ENCODE results near the gene SLC25A39.

The SLC25A39 gene

DNA sequence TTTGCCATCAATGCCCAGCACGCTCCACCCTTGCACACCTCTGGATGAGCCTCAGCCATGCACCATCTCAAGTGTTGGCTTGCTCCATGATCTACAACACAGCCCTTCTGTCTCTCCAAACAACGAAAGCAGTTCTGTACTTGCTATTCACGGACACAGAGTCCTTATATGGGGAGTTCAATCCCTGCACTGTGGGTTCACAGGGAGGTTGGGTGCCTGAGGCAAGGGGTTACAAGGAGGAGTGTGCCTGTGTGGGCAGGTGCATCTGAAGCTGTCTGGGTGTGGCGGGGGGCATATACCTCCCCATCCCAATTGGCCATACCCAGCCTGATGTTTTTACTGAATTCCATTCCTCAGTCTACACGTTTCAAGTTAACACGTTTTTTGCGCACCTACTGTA is 10.6 kb downstream of the SLC25A39 start:
- no peak for DNase-seq (ENCODE audit: low spot score)

DNA sequence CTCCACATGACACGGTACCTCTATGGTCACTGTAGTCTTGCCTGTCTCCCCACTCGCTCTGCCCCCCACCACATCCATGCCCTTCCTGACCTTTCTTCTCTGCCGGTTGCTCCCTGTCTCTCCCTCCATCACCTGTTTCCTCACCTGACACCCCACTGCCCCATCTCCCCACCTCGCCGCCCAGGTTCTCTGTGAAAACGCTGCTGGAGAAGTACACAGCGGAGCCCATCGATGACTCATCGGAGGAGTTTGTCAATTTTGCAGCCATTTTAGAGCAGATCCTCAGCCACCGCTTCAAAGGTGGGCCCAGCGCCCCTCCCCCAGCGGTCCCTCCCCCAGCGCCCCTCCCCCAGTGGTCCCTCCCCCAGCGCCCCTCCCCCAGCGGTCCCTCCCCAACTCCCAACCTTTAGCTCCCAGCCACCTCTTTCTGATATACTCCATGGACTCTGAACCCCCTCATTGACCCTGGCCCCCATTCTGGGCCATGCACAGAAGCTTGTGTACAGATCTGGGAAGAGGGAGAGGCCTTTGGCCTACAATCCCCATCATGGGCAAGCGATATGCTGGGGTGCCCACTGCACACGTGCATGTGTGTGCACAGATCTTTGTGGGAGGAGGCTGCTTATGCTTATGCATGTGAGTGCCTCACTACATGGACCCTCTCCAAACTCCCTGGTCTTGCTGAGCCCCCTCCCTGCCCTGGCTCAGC is 12.1 kb downstream of the SLC25A39 start:
- no peak for DNase-seq (ENCODE audit: low spot score)

DNA sequence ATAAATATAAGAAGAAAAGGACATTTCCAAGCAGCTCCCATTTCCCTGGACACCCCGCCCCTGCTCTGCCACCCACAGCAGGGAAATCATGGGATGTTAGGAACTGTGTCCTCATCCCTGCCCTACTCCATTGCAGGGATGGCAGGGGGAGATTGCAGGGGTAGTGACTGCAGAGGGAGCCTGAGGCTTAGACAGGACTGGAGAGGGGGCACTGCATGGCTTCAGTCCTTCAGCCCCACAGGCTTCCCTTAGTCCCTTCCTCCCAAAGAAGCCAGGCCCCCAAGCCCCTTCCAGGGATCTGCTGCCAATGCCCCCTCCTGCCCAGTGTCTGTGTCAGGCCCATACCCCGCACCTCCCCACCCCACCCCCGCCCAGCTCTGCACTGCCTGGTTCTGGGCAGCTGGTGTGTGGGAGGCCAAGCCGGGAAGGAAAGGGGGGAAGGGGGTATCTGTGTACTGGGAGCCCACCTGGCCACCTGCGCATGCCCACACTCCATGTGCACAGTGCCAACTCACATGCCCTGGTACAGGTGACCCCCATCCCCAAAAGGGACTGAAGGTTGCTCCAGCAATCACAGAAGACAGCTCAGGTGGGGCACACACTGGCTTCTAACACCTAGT is 13.0 kb downstream of the SLC25A39 start:
- no peak for DNase-seq (ENCODE audit: low spot score)

DNA sequence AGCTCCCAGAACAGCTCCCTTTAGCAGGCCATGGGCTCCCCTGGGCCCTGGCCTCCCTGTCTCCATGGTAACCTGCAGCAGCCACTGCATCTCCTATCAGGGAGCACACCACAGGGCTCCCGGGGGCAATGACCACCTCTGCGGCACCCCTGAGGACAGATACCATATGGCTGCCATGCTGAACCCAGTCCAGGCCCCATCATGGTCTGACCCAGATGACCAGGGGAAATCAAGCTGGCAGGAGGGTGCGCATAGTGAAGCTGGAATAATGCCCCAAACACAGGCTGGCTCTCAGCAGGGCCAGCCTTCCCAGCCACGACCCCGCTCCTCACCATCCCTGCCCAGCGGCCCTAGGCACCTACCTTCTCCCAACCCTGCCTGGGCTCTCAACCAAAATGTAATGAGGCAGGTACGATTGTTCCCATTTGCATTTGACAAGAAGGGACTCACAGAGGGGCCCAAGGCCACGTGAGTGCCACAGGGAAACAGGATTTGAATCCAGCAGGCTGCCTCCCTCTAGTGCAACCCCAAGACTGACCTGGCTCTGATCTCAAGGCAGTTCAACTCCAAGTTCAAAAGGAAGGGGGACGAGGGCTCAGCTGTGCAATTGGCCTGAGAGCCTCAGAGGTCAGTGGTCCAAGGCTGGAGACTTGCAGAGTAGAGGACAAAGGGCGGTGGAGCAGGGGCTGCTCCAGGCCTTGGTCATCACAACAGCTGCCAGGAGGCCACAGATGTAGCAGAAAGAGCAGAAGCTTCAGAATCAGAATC is 13.8 kb downstream of the SLC25A39 start:
- no peak for DNase-seq (ENCODE audit: low spot score)

DNA sequence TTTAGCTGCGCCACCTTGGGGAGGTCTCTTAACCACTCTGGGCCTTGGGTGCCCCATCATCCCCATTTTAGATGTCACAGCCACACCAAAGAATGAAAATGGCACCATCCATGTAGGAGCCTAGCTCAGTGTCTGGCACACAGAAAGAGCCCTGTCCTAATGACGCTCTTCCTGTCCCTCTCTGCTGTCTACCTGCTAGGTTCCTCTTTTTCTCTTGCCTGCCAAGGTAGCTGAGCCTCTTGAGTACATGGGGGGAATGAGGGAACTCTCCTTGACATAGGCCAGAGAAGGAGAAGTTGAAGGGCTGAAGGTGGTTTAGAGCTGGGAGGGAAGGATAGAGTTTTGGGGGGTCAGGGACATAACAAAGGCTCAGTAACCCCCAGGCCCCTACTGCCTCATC is 14.4 kb downstream of the SLC25A39 start:
- DNase-seq (ENCODE audit: low spot score) = no peak

DNA sequence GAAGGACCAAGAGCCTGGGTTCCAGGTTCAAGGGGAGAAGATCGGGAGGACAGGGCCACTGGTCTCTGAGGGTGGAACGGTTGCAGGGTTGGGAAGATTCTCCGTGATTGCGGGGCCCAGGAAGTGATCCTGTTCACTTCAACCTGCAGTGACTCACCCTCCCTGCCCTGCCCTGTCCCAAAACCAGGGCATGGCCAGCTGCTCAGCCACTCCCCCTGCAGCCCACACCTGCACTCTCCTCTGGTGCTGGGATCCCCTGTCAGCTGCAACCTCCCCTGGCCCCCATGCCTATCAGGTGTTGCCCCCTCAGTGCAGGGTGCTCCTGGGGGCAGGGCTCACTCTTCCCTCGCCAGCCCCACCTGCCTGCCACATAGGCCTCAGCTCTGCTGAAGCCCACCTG is 15.2 kb downstream of the SLC25A39 start:
- DNase-seq (ENCODE audit: low spot score) = no peak

DNA sequence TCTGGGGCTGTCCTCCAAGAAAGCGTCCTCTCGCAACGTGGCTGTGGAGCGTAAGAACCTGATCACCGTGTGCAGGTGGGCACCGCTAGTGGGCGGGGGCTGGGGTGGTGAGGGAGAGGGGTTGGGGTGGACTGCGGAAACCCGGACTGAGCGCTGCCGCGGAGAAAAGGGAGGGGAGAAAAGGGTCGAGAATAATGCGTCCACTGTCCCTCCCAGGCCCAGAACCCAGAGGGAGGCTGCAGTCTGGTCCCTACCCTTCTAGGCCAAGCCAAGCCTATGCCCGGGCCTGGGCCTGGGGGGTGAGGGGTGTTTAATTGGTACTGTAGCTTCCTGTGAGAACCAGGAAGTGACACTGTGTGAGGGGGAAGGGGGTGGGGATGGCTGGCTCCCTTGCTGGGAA is 15.8 kb downstream of the SLC25A39 start:
- peak; percentile 62 for DNase-seq (ENCODE audit: low spot score)

DNA sequence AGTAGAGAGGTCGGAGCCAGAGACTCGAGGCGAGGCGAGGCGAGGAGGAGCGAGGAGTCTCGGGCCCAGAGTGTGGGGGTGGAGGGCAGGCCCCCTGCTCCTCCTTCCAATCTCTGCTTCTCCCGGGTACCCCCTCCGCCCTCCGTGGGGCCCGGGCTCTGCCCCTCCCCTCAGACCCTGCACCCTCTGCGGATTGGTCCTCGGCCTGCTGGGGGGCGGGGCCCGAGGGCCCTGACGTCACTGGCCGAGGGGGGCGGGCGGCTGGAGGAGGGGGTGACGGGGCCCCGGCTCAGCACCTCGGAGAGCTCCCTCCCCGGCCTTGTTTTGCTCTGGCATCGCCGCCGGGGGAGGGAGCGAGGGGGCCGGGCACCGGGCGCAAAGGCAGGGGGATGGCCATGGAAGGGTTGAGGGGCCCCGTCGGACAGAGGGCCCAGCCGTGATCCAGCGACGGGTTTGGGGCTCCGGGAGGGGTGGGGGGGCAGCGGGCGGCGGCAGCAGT is 16.3 kb downstream of the SLC25A39 start, which contains the start of gene RUNDC3A:
RUNDC3A (plus strand) TSS at position 282 of the 499 bp plus-strand sequence. CDS start 232 bp downstream, outside the sequence.
- DNase-seq (ENCODE audit: low spot score) = peak; percentile 93

DNA sequence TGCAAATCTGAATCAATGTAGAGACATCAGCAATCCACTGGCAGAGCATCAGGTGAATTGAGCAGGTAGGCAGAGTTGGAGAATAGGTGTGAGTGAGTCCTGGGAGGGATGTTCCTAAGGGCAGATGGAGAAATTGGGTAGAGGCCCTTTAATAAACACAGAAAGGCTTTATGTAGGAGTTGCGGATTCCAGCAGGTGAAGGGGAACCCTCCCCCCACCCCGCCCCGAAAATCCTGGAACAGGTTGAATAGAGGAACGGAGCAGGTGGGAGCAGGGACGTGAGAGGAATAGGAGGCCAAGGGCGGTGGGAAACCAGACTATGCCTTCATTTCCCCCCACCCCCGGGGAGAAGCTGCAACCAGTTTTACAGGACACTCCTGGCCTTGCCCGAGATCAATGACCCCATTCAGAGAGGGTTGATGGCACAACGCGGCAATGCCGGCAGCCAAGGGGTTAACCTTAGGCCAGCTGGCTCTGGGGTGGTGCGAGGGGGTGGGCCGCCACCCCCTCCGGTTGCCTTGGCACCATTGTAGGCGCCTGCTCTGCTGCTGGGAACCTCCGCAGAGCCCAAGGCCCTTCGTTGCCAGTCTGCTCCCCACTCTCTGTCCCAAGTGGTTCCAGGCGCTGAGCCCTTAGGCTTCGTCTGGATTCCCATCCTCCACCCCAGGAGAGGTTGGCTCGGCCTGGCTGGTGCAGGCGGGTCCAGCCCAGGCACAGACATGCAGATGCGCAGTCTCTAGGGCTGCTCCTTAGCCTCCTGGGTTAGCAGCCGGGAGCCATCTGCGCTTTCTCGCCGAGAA is 17.0 kb downstream of the SLC25A39 start:
- peak; percentile 87 for DNase-seq (ENCODE audit: low spot score)

DNA sequence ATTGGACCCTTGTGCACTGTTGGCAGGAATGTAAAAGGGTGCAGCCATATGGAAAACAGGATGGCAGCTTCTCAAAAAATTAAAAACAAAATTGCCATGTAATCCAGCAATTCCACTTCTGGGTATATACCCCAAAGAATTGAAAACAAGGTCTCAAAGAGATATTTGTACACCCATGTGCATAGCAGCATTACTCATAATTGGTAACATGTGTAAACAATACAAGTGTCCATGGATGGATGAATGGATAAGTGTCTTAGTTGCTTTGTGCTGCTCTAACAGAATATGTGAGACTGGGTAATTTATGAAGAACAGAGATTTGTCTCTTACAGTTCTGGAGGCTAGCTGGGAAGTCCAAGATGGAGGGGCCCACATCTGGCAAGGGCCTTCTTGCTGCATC is 20.0 kb downstream of the SLC25A39 start:
- no peak for DNase-seq (ENCODE audit: low spot score)

DNA sequence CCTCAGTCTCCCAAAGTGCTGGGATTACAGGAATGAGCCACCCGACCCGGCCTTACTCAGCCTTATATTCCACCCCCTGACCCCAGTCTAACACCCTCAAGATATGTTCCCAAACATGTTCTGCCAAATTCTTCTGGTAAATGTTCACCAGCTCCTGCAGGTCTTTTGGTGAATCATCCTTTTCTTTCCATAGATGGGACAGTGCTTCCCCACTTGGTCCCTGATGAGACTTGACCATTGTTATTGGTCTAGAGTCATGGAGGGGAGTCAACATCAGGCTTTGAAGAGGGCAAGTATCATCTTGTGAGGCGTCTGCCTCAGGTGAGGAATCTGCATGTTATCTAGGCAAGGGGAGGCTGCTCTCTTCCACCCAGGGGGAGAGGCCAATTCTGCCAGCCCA is 26.6 kb downstream of the SLC25A39 start:
- no peak for DNase-seq (ENCODE audit: low spot score)

DNA sequence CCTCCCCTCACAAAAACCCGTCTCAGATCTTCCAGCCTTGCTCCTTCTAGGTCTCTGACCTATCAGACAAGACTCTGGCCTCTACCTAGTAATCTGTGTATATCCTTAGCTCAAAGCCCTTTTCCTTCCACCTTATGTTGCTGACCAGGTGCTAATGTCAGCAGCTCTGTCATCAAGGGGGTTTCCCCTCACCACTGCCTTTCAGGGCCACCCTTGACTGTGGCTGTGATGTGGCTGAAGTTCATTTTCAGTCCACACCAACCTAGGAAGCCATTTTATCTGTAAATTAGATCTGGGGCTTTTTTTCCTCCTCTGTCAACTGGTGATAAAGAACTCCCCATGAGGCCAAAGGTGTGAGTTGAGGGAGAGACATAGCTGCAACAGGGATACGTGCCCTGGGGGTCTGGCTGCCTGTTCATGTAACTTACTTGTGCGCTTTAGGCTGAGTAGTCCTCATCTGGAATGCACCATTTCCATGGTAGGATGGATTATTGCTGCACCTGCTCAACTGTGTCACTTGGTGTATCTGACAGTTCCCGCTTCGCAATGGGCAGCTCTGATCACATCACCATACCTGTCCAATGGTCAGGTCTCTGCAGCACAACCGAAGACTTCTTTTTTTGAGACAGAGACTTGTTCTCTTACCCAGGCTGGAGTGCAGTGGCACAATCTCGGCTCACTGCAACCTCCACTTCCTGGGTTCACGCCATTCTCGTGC is 31.0 kb downstream of the SLC25A39 start:
- DNase-seq (ENCODE audit: low spot score) = no peak

DNA sequence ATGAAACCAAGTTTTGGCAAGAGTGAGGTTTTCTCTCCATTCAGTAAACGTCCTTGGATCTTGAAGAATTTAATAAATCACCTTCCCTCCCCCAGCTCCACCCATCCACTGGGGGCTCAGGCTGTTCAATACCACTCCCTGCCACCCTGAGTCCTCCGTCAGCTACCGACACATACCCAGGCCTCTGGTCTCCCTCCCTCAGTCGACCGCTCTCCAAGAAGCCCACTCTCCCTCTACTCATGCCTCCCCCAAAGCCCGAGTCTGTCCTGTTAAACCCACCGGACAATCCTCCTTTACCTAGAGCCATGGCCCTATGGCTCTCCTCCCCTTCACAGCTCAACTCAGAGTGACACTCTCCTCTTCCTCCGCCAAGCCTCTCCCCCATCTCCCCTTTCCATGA is 37.0 kb downstream of the SLC25A39 start:
- DNase-seq (ENCODE audit: low spot score) = no peak

DNA sequence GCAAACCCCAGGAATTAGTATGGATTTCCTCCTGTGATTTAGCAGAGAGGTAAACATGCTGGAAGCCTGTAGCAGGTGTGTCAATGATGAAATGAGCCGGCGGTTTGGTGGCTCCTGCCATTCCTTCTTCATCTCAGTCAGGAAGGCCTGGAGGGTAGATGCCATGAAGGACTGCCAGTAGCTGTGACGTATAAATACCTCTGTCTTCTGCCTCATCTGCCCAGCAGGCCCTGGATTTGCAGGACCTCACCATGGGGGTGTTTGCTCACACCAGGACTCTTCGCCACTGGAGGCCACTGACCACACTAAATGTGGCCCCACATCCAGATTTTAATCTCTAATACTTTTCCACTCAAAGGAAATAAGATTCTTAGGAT is 40.6 kb downstream of the SLC25A39 start:
- DNase-seq (ENCODE audit: low spot score) = no peak

DNA sequence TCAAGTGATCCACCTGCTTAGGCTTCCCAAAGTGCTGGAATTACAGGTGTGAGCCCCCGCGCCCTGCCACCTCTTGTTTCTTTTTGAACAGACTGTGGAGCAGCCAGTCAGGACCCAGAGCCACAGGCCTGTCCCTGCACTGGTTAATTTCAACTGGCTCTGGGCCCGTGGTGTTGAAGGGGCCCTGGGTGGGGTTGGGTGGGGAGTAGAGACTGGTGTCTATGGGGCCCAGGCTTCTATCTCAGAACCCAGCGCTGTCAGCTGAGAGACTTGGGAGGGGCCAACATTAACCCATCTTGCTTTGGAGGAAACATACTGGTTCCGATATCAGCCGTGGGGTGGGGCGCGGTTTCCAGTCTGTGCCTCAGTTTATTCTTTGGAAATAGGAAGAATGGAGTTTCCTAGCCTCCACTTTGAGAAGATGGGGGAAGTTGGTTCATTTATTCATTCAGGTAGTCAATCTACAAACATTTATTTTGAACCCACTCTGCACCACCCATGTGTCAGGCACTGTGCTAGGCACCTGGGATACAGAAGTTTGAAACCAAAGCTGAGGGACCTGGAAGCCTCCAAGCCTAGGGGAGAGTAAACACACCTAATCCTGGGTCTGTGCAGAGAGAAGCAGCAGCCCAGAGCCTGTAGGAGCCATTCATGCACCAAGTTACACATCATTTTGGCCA is 41.1 kb downstream of the SLC25A39 start:
- no peak for DNase-seq (ENCODE audit: low spot score)

DNA sequence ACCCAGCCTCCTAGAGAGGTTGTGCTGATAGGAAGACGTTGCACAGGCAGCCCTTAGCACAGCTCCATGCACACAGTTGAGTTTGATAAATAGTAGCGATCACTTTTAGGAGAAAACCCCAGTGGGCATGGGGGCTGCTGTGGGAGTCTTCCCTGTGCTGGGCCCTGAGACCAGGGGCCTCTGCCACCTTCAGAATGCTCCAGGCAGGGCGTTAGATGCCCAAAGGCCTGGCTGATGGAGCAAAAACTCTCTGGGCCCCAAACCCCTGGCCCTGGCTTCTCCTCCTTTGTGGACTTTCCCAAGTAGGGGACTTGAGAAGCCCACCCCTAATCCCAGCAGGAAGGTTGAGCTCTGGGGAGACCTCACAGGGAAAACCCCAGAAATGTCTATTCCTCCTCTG is 42.4 kb downstream of the SLC25A39 start:
- DNase-seq (ENCODE audit: low spot score) = no peak

DNA sequence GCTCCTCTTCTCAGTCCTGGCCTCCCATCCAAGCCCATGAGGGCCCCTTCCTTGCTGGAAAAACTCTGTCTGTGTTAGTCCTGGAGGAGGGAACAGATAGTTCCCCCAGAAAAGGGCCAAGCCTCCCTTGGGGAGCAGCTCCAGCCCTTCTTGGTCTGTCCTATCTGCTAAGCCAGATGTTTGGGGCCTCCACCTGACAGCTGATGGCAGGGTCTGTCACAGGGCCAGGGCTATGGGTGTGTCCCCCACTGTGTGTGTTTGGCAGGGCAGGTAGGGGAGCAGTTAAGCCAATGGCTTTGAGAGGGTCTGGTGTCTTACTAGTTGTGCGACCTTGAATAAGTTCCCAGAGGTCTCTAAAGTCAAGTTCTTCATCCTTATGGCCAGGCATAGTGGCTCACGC is 43.1 kb downstream of the SLC25A39 start:
- no peak for DNase-seq (ENCODE audit: low spot score)

DNA sequence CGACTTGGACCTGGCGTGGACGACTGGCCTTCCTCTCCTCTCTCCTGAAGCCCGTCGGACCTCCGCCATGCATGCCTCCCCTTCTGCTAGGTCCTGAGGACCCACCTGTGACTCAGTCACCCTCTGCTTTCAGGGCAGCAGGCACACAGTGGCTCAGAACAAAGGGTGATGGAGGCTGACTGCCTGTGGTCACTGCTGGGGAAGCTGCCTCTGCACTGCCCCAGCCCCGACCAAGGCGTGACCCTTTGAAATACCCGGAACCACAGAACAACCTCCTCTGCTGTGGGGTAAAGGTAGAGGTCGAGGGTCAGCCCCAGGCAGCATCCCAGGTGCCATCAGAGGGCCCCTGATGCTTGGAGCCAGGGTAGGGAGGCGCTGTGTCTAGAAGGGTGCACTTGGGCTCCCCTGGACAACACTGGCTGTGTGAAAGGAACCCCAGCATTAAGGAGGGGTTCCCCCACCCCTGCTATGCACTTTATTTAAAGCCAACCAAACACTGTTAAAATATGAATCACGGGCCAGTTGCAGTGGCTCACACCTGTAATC is 44.2 kb downstream of the SLC25A39 start:
- DNase-seq (ENCODE audit: low spot score) = no peak

DNA sequence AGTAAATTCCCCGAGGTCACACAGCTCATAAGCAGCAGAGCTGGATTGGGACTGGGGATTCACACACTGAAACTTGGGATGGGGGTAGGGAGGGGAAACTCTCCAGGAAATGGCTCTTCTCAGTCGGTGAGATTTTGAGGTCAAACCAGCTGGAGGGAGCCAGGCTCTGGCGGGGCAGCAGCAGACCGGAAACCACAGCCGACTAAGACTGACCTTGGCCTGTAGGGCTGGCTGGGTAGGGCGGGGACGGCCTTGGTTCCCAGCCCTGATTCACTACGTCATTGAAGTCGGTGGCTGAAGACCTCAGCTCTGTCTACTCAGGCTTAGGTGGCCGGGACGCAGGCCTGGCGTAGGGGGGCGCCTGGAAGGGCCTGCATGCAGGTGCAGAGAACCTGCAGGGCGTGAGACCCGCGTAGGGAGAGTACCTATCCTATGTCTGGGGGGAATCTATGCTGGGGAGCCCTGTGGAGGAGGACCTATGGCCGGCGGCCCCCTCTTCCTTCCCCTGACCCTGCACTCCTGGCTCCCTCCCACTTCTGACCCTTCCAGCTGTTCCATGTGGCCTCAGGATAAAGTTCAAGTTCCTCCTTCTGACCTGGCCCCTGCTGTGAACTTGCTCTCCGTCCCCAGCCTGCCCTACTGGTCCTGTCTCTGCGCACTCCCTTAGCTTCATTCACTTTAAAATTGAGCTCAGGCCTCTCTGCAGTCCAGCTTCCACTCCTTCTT is 44.8 kb downstream of the SLC25A39 start:
- peak; percentile 64 for DNase-seq (ENCODE audit: low spot score)

DNA sequence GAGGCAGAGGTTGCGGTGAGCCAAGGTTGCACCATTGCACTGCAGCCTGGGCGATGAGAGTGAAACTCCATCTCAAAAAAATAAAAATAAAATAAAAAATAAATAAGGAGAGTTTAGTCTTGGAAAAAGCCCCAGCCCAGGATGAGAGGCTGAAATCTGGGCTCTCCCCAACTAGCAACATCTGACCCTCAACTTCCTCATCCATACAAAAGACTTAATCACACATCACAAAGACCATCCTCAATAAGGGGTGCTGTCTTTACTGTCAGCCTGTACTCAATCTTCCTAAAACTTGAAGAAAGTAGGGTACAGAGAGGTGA is 45.3 kb downstream of the SLC25A39 start:
- DNase-seq (ENCODE audit: low spot score) = no peak

Data from globus pallidus (tissue), 1 donor.